Endometrium (tissue), 2 donors: ENCODE measurements around the gene TEX55.
A peak's percentile ranks its signal among the peaks of the same experiment; 100 is the strongest.
"Not testable (repeated sequence)": the region's sequence is repeated elsewhere in the genome, so short reads cannot be mapped to it uniquely, and the experiment has no call there.

ENCODE experiments used
- FAIRE-seq: peaks from 2 replicates; lab custom pipeline; 2012; peaks lifted over from hg19 to GRCh38; lab: Jason Lieb, UNC
- donor health status: control.
- donor health status: control.

TEX55 gene

GRCh38 chr3:119160815-119161214, 14.8 kb downstream of the TEX55 start:
- FAIRE-seq, result no peak

DNA sequence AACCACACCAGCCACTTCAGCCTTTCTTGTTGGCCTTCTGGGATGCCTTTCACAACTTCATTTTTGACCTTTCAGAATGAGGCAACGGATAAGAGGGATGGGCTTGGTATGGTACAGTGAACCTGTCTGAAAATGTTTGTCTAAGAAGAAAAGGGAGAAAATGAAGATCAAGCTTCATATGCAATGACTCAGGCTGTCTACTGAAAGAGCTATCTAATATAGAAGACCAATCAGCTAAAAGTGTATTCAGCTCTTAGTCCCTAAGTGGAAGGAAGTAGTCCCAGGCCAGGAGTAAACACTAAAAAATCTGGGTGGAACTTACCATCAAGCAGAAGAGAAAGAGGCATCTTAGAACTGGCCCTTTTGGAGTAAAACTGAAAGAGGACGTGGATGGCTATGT, 15.3 kb downstream of the TEX55 start:
- FAIRE-seq, result no peak

DNA sequence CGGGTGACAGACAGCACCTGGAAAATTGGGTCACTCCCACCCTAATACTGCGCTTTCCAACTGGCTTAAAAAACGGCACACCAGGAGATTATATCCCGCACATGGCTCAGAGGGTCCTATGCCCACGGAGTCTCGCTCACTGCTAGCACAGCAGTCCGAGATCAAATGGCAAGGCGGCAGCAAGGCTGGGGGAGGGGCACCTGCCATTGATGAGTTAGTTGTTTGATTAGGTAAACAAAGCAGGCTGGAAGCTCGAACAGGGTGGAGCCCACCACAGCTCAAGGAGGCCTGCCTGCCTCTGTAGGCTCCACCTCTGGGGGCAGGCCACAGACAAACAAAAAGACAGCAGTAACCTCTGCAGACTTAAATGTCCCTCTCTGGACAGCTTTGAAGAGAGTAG, 18.8 kb downstream of the TEX55 start:
- FAIRE-seq, result not testable (repeated sequence)

GRCh38 chr3:119170821-119171220, 24.9 kb downstream of the TEX55 start:
- FAIRE-seq, result no peak

DNA sequence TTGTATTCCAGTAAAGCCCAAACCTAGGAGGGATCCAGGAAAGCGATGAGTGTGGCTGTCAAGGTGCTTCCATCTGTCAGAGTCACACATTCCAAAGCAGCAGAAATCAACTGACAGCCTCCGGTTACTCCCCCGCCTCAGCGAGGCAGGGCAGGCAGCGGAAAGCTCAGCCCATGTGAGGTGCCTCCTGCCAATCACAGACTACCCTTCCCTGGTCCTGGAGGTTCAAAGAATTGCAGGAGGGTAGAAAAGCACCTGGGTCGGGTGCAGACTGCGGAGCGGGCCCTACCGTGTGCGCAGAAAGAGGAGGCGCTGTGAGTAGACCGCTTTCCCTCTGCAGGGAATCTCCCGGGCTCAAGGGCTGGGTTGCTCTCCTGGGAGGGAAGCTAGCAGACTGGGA, 27.4 kb downstream of the TEX55 start, which contains the start of gene UPK1B:
TSS of gene UPK1B (plus strand) at position 274 of the 400 bp plus-strand sequence. CDS start 13,144 bp downstream, outside the sequence.
- FAIRE-seq, result no peak

- peak; percentile 8 for FAIRE-seq
Observed at GRCh38 chr3:119175872-119176756, 30.1 kb downstream of the TEX55 start.

DNA sequence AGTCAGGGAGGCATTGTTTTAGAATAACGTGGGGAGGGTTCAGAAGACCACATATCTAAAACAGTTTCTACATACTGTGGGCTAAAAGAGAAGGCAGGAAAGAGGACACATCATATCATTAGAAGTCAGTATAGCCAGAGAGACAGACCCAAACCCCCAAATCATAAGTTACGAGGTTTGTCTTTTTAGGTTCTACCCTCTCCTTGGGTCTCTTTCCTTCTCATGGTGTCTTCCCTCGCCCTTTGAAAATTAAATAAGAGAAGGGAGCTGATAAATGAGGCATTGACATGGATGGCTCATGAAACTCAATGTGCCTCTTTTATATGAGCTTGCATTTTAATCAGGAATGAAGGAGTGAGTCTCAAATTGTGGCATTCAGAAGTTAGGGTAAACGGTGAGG, 30.8 kb downstream of the TEX55 start:
- FAIRE-seq, result no peak

GRCh38 chr3:119177321-119177720, 31.4 kb downstream of the TEX55 start:
- FAIRE-seq, result no peak

DNA sequence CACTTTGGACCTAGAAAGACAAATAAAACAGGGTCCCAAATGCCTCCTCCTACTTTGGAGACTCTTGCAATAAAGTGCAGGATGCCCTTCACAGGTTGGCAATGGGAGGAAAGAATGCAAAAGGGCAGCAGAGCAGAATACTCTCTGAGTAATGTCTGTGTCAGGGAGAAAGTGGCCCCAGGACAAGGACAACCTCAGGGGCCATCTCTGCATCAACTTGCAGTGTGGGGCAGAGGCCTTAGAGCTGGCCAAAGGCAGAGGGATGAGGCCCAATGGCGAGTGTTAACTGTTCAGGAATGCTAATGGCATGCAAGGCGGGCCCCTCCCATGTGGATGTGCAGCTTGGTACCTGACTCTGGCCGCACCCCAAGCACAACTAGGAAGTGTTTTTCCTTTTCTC, 35.8 kb downstream of the TEX55 start:
- FAIRE-seq, result no peak

DNA sequence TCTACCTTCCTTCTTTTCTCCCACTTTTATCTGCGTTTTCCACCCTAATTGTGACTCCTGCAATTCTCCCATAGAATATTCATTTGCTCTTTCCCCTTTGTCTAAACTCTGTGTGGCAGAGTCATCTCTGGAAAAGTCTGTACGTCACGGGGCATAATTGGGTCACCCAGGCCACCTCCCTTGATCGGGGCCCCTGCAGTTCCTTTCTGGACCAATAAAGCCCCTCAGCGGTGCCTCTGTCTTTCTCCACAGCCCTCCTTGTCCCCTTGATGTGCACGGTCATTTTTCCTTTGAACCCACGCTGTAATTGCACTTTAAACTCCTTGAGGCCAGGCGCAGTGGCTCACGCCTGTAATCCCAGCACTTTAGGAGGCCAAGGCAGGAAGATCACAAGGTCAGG, 38.1 kb downstream of the TEX55 start:
- FAIRE-seq, result no peak

DNA sequence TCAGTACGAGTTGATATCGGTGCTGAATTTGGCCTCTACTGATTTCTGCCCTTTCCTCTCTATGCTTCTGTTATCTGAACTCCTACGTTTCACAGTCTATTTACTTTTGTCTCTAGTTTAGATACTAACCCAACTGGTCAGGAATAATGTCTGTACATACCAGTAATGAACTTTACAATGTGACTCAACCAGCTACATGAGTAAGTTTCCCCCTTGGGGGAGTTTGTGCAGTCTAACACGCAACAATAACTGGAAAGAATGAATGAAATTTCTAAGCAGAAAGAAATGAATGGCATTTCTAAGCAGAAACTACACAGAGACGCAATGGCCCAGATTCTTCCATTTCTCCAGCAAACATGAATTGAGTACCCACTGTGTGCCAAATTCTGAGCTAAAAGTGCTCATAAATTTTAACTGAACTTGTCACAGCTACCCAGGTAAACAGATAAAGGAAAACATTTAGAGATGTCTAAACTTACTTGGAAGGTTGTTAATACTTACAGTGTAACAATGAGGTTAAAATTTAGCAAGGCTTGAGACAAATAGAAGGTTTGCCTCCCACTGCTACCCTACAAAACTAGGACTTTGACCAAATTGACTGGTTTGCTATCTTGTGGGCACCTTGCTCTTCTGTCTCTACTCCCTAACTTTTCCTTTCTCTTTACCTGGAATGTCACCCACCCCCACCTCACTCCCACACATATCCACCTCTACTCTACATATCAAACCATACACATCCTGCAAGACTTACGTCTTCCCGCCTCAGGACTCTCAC, 39.0 kb downstream of the TEX55 start:
- no peak for FAIRE-seq

DNA sequence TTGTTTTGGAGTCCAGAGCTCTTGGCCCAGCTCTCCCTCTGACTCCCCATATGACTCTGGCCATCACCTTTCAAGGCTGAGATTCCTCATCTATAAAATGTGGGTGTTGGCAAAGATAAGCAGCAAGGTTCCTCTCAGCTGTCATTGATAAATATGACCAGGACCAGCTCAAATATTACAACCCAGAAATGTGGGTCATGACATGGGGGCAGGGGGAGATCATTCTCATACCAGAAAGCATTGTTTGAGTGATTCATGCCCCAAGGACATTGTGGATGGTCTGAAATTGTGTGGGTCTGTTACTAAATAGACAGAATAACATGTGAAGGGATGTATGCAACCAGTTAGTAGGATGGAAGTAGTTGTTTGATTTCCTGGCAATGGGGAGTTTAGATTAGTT, 41.3 kb downstream of the TEX55 start:
- no peak for FAIRE-seq

GRCh38 chr3:119191800-119192199, 45.8 kb downstream of the TEX55 start:
- FAIRE-seq, result no peak

GRCh38 chr3:119194237-119195150, 48.5 kb downstream of the TEX55 start:
- FAIRE-seq, result no peak

DNA sequence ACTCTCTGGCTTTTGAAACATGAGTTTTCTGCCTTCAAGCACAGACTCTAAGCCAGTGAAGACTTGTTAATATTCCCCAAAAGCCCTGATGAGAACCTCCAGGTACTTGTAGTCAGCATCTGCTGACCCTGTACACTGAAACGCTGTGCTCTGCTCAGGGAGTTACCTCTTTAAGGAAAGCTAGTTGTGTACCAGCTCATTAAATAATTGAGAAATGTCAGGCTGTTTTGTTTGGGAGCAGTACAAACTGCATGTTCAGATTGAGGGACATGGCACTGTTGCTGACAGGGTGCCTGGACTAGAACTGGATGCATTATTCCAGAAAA, 49.1 kb downstream of the TEX55 start:
- no peak for FAIRE-seq

DNA sequence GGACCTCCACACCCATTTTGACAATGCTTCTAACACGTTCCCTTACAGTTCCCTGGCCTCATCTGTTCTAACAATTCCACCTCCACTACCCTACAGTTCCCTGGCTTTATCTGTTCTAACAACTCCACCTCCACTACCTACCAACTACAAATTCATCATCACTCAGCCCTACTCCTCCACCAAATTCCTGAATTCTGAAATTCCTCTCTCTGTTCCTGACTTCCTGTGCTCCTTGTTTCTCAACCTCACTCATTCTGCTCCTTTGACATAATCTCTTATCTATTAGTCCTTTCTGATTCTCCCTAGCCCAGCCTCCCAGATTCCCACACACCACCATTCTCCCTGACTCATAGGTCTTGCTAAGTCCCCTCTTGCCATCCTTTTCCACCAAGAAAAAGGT, 49.9 kb downstream of the TEX55 start:
- FAIRE-seq, result no peak
